Gastroesophageal sphincter (tissue), 3 donors: ENCODE results near the gene SV2C.

Experiments used
- CTCF ChIP-seq, 4 experiments: fragments of 200-600 bp in 2 of 4; fragments of 450-650 bp in 2 of 4; sonication (generic) in 1 of 4; IDR thresholded peaks; one replicate each; pipeline ENCODE4 v1.5.1; 2017 to 2019; ENCODE audit warnings: antibody characterized with exemption in 4 of 4, mild to moderate bottlenecking in 2 of 4, moderate library complexity in 2 of 4
- EP300 ChIP-seq: sonication (generic); formaldehyde crosslinking; IDR thresholded peaks from one replicate; pipeline ENCODE4 v1.6.1; 2017; ENCODE audit warnings: antibody characterized with exemption, mild to moderate bottlenecking
- POLR2A ChIP-seq, 2 donors: fragments of 450-650 bp; IDR thresholded peaks; one replicate each; pipeline ENCODE4 v1.6.1; 2017; ENCODE audit warnings: antibody characterized with exemption in 2 of 2, mild to moderate bottlenecking in 2 of 2, moderate library complexity in 1 of 2
- POLR2AphosphoS5 ChIP-seq: sonication (generic); formaldehyde crosslinking; IDR thresholded peaks from one replicate; pipeline ENCODE4 v1.6.1; 2017; ENCODE audit warnings: antibody characterized with exemption

GRCh38 chr5:76062502-76063041, 20.6 kb upstream of the SV2C start:
- TF ChIP-seq POLR2A (IDR thresholded peaks at IDR 0.05) = no peak
- TF ChIP-seq CTCF (IDR thresholded peaks at IDR 0.05) = no peak
- TF ChIP-seq EP300 = no peak
- no peak for TF ChIP-seq POLR2AphosphoS5
